Germinal center (tissue), 1 donor: ENCODE results near the gene ZNF398.
"Not testable (repeated sequence)": the region's sequence is repeated elsewhere in the genome, so short reads cannot be mapped to it uniquely, and the experiment has no call there.

Source experiments
- DNase-seq: peaks from one replicate; pipeline ENCODE4 v3.0.0; 2012; ENCODE audit warnings: mixed read lengths, low spot score

Gene ZNF398, protein sequence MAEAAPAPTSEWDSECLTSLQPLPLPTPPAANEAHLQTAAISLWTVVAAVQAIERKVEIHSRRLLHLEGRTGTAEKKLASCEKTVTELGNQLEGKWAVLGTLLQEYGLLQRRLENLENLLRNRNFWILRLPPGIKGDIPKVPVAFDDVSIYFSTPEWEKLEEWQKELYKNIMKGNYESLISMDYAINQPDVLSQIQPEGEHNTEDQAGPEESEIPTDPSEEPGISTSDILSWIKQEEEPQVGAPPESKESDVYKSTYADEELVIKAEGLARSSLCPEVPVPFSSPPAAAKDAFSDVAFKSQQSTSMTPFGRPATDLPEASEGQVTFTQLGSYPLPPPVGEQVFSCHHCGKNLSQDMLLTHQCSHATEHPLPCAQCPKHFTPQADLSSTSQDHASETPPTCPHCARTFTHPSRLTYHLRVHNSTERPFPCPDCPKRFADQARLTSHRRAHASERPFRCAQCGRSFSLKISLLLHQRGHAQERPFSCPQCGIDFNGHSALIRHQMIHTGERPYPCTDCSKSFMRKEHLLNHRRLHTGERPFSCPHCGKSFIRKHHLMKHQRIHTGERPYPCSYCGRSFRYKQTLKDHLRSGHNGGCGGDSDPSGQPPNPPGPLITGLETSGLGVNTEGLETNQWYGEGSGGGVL

DNA sequence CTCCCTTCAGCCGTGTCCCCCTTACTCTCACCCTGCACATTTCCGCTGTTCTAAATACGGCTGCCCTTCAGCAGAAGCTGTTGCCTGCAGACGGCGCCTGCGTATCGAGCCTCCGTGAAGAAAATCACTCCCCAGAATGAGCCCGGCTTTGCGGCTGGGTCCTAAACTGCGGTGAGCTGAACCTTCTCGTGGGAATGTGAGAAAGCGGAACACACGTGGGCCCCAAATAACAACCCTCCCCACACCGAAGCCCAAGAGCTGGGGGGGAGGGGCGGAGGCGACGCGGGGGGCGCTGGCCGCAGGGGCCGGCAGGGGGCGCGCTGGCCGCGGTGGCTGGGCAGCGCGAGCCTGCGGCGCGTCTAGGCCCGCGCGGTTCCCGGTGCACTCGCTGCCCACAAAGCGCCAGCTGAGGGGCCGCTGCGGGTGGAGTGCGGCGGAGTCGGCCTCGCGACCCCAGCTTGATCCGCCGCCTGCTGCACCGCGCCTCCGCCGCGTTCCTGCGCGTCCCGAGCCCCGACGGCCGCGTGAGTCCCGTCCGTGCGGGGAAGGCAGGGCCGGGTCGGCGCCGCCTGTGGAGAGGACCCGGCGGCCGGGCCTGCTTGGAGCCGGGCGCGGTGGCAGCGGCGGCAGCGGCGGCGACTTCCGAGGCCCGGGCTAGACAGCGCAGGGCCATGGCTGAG, at the start of gene ZNF398:
Gene ZNF398 (plus strand): TSS at position 382 of the 680 bp plus-strand sequence. CDS start 290 bp downstream, at position 672.
- peak; percentile 94 for DNase-seq

DNA sequence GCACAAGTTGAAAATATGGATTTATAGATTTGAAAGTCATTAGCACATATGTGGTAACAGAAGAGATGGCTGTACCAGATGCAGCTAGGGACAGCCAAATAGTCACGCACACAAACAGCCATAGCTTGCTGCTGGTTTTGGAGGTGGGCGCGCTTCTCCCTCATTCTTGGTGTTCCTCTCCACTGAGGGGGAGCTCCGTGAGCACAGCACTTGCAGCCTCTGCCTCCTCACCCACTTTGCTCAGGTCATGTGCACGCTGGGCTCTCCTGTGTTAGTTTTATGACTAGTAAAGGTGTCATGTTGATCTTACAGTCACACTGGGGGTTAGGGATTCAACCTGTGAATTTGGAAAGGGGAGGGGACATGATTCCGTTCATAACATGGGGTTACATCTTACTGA, 48.2 kb upstream of the ZNF398 start:
- DNase-seq, result no peak

DNA sequence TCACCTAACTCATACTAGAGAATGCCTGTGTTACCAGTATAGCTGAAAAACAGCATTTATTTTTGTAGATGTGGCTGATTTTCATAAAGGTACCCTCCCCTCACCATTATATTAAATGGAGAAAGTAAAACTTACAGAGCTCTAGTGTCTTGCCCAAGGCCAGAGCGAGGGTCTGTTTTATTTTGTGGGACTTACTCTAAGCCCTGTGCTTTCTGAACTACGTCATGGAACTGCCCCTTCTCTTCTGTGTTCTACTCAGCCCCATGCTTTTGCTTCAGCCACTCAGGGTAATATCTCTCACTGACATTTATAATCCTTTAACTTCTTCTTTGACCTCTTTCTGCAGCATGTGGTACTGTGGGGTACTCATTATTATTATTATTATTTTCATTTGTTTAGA, 46.4 kb upstream of the ZNF398 start:
- no peak for DNase-seq

DNA sequence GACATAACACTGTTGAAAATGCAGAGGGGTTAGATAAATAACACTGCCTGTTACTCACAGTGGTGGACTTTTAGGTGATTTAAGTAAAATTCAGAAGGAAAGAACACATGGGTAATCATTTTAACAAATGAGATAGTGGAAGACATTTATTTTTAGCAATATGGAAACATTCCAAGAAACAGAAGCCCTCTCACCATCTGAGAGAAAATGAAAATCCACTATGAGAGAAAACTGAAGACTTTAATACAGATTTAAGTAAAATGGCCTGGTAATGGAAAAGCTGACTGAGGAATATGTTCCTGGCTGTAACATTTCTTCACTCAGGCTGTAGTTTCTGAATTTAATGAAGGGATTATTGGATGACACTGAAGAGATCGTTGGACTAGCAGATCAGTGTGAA, 44.6 kb upstream of the ZNF398 start:
- no peak for DNase-seq

DNA sequence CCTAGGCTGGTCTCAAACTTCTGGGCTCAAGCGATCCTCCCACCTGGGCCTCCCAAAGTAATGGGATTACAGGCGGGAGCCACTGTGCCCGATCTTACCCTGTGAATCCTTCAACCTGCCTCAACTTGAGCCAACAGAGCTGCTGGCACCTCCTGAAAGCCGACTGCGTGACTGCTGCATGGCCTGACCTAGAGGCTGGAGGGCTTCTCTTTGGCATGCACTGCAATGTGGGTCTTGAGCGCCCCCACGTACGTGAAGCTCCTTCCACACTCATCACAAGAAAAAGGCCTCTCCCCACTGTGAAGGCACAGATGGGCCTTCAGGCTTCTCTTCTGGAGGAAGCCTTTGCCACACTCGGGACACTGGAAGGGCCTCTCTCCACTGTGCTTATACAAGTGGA, 43.8 kb upstream of the ZNF398 start:
- DNase-seq, result no peak

DNA sequence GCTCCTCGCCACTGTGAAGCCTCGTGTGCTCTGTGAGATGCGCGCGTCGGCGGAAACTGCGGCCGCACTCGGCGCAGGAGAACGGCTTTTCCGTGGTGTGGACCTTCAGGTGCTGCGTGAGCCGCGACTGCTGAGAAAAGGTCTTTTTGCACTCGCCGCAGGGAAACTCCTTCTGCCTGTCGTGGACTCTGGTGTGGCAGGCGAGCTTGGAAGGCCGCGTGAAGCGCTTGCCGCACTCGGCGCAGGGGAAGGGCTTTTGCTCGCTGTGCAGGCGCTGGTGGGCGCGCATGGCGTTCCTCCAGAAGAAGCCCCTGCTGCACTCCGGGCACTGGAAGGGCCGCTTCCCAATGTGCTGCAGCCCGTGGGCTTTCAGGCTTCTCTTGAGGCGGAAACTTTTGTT, 43.0 kb upstream of the ZNF398 start:
- no peak for DNase-seq

DNA sequence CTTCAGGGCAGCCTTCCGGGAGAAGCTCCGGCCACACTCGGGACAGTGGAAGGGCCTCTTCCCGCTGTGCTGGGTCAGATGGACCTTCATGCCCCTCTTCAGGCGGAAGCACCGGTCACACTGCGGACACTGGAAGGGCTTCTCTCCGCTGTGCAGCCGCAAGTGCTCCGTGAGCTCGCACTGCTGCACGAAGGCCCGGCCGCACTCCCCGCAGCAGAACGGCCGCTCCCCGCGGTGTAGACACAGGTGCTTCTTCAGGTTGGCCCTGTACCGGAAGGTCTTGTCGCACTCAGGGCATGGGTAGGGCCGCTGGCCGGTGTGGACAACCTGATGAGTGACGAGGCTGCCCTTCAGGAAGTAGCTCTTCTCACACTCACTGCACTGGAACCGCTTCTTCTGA, 42.5 kb upstream of the ZNF398 start:
- DNase-seq, result no peak

DNA sequence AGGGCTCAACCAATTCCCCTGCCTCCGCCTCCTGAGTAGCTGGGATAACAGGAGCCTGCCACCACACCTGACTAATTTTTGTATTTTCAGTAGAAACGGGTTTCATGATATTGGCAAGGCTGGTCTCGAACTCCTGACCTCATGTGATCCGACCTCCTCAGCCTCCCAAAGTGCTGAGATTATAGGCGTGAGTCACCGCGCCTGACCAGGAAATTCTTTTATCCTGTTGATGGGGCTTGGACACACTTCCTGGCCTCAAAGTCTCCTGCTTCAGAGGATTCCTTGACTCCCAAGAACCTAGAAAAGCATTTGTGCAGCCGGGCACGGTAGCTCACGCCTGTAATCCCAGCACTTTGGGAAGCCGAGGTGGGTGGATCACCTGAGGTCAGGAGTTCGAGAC, 37.3 kb upstream of the ZNF398 start:
- DNase-seq, result no peak

DNA sequence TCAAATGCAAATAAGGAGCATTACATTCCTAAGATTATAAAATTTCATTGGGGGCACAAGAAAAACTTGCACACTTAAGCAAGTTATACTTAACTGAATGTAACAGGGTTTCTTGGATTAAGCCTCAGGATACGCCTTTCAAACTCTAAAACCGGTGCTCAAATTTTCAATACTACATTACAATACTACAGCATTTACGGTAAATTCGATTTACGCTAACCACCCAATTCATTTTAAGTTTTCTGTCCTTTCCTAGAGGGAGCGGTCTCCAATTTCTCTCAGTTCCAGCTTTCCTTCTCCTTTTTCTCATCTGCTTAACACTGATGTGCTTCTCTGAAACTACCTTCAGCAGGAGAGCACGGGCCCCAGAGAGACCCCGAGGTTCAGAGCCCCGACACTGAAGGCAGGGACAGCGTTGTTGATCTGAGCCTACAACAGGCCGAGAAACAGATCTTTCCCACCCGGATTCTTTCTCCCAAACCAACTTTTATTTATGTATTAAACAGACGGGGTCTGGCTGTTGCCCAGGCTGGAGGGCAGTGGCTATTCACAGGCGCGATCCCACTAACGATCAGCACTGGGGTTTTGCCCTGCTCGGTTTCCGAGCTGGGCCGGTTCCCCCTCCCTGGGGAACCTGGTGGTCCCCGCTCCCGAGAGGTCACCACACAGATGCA, 21.9 kb upstream of the ZNF398 start:
- DNase-seq, result no peak

DNA sequence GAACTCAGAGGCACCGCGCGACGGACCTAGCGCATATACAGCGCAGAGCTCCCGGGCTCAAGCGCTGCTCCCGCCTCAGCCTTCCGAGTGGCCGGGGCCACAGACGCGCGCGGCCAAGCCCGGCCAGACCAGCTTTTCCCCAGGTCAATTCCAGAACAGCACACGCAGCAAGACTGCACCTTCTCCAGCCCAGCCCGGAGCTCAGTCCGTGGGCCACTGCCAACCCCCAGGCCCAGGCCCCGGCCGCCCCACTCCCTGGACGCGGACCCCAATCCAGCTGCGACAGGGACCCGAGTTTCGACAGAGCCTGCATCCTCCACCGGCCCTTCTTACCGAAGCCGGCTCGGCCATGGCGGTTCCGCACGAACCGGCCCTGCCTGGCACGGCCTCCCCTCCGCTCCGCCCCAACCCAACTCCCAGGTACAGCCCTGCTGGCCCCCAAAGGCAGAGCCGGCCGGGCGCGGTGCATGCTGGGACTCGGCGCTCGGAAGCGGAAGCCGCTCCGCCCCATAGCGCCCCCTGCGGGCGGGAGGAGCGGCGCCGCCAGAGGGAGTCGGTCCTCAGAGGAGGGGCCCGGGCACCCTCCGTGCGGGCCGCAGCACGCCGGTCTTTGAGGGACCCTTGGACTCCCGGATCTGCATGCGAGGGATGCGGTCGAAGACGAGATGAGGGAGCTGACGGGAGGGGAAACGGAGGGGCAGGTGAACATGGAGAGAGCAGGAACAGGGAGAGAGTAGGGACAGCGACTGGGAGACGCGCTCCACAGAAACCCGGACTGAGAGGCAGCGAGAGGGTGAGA, 21.2 kb upstream of the ZNF398 start, which contains the start of gene ZNF425:
Gene ZNF425 (minus strand): TSS at position 462 of the 799 bp plus-strand sequence. CDS start 111 bp downstream, at position 351.
- peak; percentile 93 for DNase-seq

DNA sequence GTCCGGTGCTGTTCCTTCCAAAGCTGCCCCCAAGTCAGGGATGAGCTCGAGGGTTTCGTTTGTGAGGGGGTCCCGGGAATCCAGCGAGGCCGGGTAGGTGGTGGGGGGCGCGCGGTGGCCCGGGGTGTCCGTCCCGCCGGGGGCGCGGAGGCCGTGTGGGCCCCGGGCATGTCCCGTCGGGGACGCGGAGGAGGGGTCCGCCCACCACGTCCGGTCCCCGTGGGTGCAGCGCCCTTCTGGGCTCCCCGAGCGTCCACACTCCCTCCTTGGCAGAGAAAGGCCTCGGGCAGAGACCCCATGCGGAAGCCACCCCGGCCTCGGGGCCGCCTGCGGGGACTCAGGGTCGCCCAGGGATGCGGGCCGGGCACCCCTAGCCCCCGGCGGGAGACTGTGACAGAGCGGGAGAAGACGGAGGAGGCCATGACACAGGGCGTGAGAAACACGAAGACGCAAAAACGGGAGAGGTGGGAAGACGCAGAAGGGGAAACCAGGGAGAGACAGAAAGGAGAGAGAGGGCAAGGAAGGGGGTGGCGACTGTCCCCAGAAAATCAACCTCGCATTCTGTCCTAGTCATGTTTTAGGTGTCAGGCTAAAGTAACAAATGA, 20.5 kb upstream of the ZNF398 start:
- DNase-seq, result peak; percentile 71

DNA sequence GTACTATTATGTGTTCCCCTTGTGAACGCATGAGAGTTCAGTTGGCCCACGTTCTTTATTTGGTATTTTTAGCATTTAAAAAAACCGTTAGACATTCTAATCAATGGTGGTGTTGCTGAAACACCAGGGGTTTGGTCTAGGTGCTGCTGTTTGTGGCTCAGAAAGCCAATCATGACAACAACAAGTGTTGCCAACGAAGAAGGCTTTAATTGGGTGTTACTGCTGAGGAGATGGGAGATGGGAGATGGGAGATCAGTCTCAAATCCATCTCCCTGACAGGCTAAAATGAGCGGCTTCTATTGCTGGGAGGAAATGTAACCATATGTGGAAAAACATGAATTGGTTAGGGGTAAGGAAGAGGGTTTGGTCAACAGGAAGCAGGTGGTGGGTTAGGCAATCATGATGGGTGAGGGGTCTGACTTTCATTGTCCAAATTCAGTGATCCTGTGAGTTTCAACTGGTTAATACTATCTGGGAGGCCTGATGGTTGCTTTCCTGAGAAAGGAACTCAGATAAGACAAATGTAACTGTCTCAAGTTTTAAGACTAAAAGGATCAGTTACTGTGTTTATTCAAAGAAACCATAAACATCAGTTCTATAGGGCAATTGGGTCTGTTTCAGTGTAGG, 16.6 kb upstream of the ZNF398 start:
- DNase-seq, result no peak

DNA sequence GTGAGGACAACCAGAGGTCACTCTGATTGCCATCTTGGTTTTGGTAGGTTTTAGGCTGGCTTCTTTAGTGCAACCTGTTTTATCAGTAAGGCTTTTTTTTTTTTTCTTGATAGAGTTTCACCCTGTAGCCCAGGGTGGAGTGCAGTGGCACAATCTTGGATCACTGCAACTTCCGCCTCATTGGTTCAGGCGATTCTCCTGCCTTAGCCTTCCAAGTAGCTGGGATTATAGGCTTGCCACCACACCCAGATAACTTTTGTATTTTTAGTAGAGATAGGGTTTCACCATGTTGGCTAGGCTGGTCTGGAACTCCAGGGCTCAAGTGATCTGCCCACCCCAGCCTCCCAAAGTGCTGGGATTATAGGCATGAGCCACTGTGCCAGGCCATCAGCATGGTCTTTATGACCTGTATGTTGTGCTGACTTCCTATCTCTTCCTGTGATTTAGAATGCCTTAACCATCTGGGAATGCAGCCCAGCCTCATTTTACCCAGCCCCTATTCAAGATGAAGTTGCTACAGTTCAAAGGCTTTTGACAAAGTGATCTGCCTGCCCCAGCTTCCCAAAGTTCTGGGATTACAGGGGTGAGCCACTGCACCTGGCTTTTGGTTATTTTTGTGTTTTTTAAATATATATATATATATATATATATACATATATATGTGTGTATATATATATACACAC, 14.1 kb upstream of the ZNF398 start:
- no peak for DNase-seq

DNA sequence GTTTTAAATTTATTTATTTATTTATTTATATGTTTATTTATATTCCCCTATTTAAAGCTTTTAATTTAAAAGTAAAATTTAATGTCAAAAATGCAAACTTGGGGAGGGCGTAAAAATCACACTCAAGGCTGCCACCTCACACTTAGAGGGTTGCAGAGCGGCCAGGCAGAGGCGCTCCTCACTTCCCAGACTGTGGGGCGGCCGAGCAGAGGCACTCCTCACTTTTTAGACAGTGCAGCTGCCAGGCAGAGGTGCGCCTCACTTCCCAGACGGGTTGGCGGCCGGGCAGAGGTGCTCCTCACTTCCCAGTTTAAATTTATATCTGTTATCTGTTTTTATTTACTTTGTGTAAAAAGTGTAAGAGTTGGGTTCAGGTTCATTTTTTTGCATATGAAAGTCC, 11.1 kb upstream of the ZNF398 start:
- DNase-seq, result no peak

DNA sequence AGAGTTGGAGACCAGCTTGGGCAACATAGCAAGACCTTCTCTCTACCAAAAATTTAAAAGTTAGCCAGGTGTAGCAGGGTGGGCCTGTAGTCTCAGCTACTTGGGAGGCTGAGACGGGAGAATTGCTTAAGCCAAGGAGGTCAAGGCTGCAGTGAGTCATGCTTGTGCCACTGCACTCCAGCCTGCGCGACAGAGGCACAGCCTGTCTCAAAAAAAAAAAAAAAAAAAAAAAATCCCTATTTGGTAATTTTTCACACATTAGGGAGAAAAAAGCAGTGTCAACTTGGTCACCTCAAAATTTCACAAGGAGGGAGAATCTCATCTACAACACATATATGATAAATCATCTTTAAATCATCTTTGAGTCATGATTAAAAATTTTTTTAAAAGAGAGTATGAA, 6.4 kb upstream of the ZNF398 start:
- no peak for DNase-seq

DNA sequence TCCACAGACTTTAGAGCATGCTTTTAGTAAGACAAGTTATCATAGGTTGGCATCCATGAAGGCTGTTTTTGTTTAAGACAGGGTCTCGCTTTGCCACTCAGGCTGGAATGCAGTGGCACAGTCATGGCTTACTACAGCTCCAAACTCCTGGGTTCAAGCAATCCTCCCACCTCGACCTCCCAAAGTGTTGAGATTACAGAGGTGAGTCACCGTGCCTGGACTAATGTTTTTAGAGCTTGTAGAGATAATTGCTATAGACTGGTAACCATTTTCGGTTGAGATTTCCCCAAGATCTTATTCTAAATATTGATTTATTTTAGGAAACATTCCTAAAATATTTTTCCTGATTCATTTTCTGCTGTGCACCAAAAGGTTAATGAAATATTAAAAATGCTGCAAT, 5.4 kb upstream of the ZNF398 start:
- DNase-seq, result no peak

DNA sequence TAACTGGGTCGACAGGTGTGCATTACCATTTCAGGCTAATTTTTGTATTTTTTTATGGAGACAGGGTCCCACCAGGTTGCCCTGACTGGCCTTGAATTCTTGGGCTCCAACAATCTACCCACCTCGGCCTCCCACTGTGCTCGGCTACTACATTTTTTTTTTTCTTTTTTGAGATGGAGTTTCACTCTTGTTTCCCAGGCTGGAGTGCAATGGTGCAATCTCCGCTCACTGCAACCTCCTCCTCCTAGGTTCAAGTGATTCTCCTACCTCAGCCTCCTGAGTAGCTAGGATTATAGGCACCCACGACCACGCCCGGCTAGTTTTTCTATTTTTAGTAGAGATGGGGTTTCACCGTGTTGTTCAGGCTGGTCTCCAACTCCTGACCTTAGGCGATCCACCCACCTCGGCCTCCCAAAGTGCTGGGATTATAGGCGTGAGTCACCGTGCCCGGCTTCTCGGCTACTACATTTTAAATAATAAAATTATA, 2.8 kb upstream of the ZNF398 start:
- DNase-seq, result not testable (repeated sequence)

DNA sequence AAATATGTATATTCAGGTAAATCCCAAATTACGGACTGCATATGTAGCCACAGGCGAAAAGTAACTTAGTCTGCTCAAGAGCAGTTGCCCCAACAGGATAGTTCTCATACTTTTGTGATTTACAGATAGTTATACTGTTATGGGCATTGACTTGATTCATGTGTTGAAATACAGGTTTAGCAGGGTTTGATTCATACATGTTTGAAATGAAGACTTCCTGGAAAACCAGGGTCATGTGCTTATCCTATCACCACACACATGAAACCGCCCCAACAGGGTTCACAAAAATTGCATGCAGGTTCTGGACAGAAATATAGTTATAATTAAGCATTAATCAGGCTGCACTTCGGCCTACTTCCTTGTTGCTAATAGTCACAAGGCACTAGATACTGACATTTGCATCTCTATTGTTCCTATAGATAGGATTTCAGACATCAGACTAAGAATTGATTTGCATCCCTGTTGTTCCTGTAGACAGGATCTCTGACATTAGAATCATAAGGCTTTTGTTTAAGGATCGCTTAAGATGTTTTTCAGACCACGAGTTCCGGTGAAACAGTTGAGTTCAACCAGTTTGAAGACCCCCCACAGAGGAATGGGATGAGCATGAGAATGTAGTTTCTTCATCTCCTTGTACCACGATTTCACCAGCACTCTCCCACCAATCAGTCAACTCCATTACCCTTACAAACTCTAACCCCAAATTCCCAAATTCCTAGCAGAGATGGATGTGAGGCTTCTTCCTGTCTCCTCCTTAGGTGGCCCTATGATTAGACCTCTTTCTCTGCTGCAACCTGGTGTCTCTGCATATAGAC, 2.0 kb upstream of the ZNF398 start:
- DNase-seq, result peak; percentile 30
